H1 (cell line): ENCODE measurements around the gene IQCC. TPM values are rescaled to one million over a fixed set of nuclear protein-coding genes. Genes with fewer than 3 reads are reported as not detected.

Experiments used
- EP300 ChIP-seq, 2 experiments: IDR thresholded peaks; 1 replicate in 1 of 2; 2 replicates in 1 of 2; pipeline ENCODE4 v1.6.1; 2011 to 2012; ENCODE audit warnings: low read depth in 2 of 2, low read length in 2 of 2, mild to moderate bottlenecking in 2 of 2, borderline replicate concordance in 1 of 2, inconsistent platforms in 1 of 2, moderate library complexity in 1 of 2
- FOSL1 ChIP-seq: IDR thresholded peaks from 2 replicates; pipeline ENCODE4 v1.6.1; 2011; ENCODE audit warnings: mild to moderate bottlenecking, low read depth, low read length, moderate library complexity; ENCODE audit not compliant: insufficient read depth
- HDAC6 ChIP-seq: IDR thresholded peaks from one replicate; pipeline ENCODE4 v1.7.1; 2012; ENCODE audit warnings: low read depth, mild to moderate bottlenecking, inconsistent platforms, low read length, moderate library complexity
- RFX5 ChIP-seq: IDR thresholded peaks from 2 replicates; pipeline ENCODE4 v1.6.1; 2011; ENCODE audit warnings: low read depth, low read length, improper control_type of control experiment, borderline replicate concordance
- polyA plus RNA-seq, 7 experiments: library from polyadenylated mRNA; depleted of rRNA in 3 of 7; stranded (reverse) in 5 of 7; unstranded in 2 of 7; fragments of >200 nt in 5 of 7; fragments of 200-250 nt in 2 of 7; gene quantifications; 1 replicate in 5 of 7; 2 replicates in 1 of 7; 4 replicates in 1 of 7; pipeline versions ENCODE4 v1.2.1 to v1.2.3, GENCODE V29; 2011 to 2013; ENCODE audit warnings: missing spikeins in 2 of 7, mixed read lengths in 2 of 7
- total RNA-seq: library from RNA; stranded (reverse); fragmentation: NEBNext Ultra II Directional; extraction: Animal tissue kit (Norgen Biotek cat#: 25700); gene quantifications from 2 replicates; pipeline ENCODE4 v1.2.1, GENCODE V29; 2021

IQCC gene
- total and polyA plus RNA-seq, 2 of the 8 experiments (the other 6 are each of a cell fraction or from before 2014, with no cell fraction given), result 2.5 to 4.2 TPM

- TF ChIP-seq RFX5 (no peak), EP300 (IDR thresholded peaks at IDR 0.05; ENCODE audit: borderline replicate concordance in 1 of 2, low read depth in 2 of 2, low read length in 2 of 2) (no peak), HDAC6 (no peak), FOSL1 (no peak)
- TF ChIP-seq, all 59 proteins: peak for 0
These were observed 15.5 kb downstream of the IQCC start (continued) for GRCh38 chr1:32220746-32221580.
